Endothelial cell (in vitro differentiated cells): ENCODE data around the gene NAA16. TPM values are rescaled to one million over a fixed set of nuclear protein-coding genes. Genes with fewer than 3 reads are reported as not detected.
"Not testable (repeated sequence)": the region's sequence is repeated elsewhere in the genome, so short reads cannot be mapped to it uniquely, and the experiment has no call there.

Experiments
- DNase-seq: peaks from one replicate; pipeline ENCODE4 v3.0.0; 2021; ENCODE audit warnings: low spot score
- H3K27ac Mint-ChIP-seq: one replicate; pipeline ENCODE4 v1.8.0; 2021; ENCODE audit warnings: mixed read lengths, inconsistent platforms; ENCODE audit not compliant: unreplicated experiment
- H3K27me3 Mint-ChIP-seq: one replicate; pipeline ENCODE4 v1.8.0; 2021; ENCODE audit warnings: mild to moderate bottlenecking, moderate library complexity, mixed read lengths, inconsistent platforms; ENCODE audit not compliant: unreplicated experiment
- H3K36me3 Mint-ChIP-seq: one replicate; pipeline ENCODE4 v1.8.0; 2021; ENCODE audit warnings: mild to moderate bottlenecking, low read depth, mixed read lengths, inconsistent platforms; ENCODE audit not compliant: unreplicated experiment
- H3K4me1 Mint-ChIP-seq: one replicate; pipeline ENCODE4 v1.8.0; 2021; ENCODE audit warnings: mild to moderate bottlenecking, mixed read lengths, inconsistent platforms; ENCODE audit not compliant: unreplicated experiment
- H3K4me3 Mint-ChIP-seq: one replicate; pipeline ENCODE4 v1.8.0; 2021; ENCODE audit warnings: mild to moderate bottlenecking, mixed read lengths, inconsistent platforms; ENCODE audit not compliant: unreplicated experiment
- H3K9me3 Mint-ChIP-seq: one replicate; pipeline ENCODE4 v1.8.0; 2021; ENCODE audit warnings: mixed read lengths, inconsistent platforms; ENCODE audit not compliant: unreplicated experiment
- total RNA-seq: library from RNA; stranded (reverse); fragmentation: NEBNext Ultra II Directional; extraction: Animal tissue kit (Norgen Biotek cat#: 25700); gene quantifications from one replicate; pipeline ENCODE4 v1.2.1, GENCODE V29; 2021; ENCODE audit not compliant: unreplicated experiment
- TF ChIP-seq, protein P1 (sequence below): fragments of 200-600 bp; sonication (generic); IDR thresholded peaks from one replicate; pipeline ENCODE4 v1.5.0; 2021; ENCODE audit warnings: antibody characterized with exemption; ENCODE audit not compliant: unreplicated experiment

The NAA16 gene
- total RNA-seq, 1 donor from 2014 or later = 23.6 TPM

DNA sequence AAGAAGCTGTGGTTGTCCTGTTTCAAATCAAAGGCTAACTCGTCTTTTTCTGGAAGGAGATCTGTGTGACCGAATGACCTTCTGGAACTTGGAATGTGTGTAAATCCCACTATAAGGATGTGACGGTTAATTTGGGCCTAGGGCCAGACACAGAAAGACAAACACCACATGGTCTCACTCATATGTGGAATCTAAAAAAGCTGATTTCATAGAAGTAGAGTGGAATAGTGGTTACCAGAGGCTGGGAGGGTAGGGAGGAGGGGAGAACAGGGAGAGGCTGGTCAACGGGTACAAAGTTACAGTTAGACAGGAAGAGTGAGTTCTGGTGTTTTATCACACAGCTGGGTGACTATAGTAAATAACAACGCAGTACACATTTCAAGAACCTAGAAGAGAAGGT is 107.0 kb downstream of the NAA16 start:
- Mint-ChIP-seq H3K27ac (no peak overlapping the region), H3K4me3 (no peak overlapping the region), H3K4me1 (no peaks in the 10 kb centered on the region), H3K36me3 (peaks cover 3% of the 10 kb centered on the region), H3K9me3 (no peaks in the 10 kb centered on the region), H3K27me3 (peaks cover 2% of the 10 kb centered on the region)
- no peak for DNase-seq
- TF ChIP-seq, protein P1, sequence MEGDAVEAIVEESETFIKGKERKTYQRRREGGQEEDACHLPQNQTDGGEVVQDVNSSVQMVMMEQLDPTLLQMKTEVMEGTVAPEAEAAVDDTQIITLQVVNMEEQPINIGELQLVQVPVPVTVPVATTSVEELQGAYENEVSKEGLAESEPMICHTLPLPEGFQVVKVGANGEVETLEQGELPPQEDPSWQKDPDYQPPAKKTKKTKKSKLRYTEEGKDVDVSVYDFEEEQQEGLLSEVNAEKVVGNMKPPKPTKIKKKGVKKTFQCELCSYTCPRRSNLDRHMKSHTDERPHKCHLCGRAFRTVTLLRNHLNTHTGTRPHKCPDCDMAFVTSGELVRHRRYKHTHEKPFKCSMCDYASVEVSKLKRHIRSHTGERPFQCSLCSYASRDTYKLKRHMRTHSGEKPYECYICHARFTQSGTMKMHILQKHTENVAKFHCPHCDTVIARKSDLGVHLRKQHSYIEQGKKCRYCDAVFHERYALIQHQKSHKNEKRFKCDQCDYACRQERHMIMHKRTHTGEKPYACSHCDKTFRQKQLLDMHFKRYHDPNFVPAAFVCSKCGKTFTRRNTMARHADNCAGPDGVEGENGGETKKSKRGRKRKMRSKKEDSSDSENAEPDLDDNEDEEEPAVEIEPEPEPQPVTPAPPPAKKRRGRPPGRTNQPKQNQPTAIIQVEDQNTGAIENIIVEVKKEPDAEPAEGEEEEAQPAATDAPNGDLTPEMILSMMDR = no peak

DNA sequence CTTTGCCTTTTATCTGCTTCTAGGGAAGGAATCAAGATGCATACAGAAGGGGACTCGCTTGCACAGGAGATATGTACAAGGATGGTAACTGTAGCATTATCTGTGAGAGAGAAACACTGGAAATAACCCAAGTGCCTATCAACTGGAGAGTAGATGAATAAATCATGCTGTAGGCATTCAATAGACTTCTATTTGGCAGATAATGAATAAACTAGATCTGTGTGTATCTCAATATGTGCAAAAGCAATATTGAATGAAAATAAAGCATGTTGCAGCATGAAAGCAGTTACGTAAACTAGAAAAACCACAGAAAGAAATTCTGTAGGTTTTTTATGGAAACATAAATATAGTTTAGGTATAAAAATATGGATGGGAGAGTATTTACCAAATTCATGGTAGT is 107.7 kb downstream of the NAA16 start:
- H3K9me3 Mint-ChIP-seq = no peaks in the 10 kb centered on the region
- TF ChIP-seq, protein P1 = no peak
- peaks cover 2% of the 10 kb centered on the region for H3K27me3 Mint-ChIP-seq
- H3K4me3 Mint-ChIP-seq = no peak overlapping the region
- H3K27ac Mint-ChIP-seq = no peak overlapping the region
- DNase-seq = no peak
- no peaks in the 10 kb centered on the region for H3K4me1 Mint-ChIP-seq
- peaks cover 3% of the 10 kb centered on the region for H3K36me3 Mint-ChIP-seq

DNA sequence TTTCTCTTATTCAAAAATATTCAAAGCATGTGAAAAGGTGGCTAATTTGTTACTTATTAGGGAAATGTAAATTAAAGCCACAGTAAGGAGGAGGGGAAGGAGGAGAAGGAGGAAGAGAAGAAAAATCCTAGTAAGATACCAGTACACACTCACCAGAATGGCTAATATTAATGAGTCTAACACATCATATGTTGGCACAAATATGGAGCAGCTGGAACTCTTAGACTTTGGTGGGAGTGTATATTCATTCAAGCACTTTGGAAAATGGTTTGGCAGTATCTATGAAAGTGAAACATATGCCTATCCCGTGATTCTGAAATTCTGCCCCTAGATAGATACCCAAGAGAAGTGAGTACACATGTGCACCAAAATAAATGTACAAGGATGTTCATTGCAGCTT is 108.1 kb downstream of the NAA16 start:
- Mint-ChIP-seq H3K4me1 (no peaks in the 10 kb centered on the region), H3K27me3 (peaks cover 2% of the 10 kb centered on the region), H3K9me3 (no peaks in the 10 kb centered on the region), H3K36me3 (peaks cover 3% of the 10 kb centered on the region), H3K27ac (no peak overlapping the region), H3K4me3 (no peak overlapping the region)
- TF ChIP-seq, protein P1 = no peak
- DNase-seq = no peak

DNA sequence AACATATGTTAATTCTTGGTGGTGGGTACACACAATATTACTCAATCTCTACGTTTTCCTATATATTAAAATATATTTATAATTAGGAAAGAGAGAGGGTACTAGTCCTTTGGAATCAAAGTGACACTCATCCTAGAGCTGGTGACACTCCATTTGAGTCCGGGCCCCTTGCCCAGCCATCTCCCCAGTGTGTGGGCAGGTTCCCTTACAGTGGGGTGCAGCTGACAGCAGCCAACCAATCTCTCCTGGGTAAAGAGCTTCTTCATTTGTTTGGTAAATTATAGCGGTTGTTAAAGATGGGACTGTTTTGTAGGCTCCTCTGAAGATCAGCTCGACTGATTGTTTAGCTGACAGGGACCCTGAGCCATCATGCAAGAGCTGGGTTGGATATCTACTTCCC is 109.1 kb downstream of the NAA16 start:
- Mint-ChIP-seq H3K27me3 (peaks cover 2% of the 10 kb centered on the region), H3K9me3 (no peaks in the 10 kb centered on the region), H3K27ac (no peak overlapping the region), H3K36me3 (peaks cover 3% of the 10 kb centered on the region), H3K4me3 (no peak overlapping the region), H3K4me1 (no peaks in the 10 kb centered on the region)
- DNase-seq = no peak
- TF ChIP-seq, protein P1 = no peak

DNA sequence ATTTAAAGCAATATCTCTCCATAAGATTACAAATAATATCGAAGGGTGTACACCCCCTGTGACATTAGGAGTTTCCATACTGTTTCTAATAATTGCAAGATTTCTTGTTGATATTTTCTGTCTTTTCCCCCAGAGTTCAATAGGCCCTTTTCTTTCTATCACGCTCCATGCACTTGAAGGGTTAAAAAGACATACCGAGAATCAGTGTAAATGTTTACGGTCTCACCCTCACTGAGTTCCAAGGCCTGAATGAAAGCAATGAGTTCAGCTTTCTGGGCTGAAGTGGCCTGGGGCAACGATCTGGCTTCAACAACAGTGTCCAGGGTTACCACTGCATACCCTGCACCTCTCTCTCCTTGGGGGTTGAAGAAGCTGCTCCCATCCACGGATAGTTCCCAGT is 110.3 kb downstream of the NAA16 start:
- H3K27ac Mint-ChIP-seq, H3K36me3 Mint-ChIP-seq, DNase-seq, H3K27me3 Mint-ChIP-seq, H3K4me3 Mint-ChIP-seq, H3K9me3 Mint-ChIP-seq, H3K4me1 Mint-ChIP-seq: not testable (repeated sequence)

DNA sequence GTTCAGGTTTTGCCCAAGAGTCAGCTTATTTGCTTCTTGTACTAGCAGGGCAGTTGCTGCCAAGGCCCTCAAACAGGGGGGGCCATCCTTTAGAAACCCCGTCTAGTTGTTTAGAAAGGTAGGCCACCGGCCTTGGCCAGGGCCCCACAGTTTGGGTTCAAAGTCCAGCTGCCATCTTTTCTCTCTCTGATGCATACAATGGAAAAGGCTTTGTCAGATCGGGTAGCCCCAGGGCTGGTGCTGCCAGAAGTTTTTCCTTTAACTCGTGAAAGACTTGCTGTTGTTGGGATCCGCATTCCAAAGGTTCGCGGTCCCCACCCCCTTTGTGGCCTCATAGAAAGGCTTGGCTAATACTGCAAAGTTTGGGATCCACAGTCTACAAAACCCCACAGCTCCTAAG is 110.9 kb downstream of the NAA16 start:
- H3K36me3 Mint-ChIP-seq, H3K9me3 Mint-ChIP-seq, DNase-seq, H3K27me3 Mint-ChIP-seq, H3K27ac Mint-ChIP-seq, H3K4me1 Mint-ChIP-seq, H3K4me3 Mint-ChIP-seq: not testable (repeated sequence)

DNA sequence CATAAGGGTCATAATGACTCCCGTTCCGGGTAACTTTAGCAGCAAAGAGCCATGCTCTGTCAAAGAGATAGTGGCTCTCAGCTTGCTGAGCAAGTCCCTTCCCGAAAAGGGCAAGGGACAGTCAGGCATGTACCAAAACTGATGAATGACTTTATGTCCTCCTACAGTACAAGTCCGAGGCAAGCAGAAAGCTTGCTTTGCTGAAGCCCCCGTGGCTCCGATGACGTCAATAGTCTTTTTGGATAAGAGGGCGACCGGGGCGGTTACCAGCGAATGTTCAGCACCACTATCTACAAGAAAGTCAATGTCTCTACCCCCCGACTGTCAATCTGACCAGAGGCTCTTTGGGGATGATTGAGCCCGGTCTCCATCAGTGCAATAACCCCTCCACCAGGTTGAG is 112.2 kb downstream of the NAA16 start:
- not testable (repeated sequence) for H3K4me1 Mint-ChIP-seq, H3K4me3 Mint-ChIP-seq, H3K27ac Mint-ChIP-seq

DNA sequence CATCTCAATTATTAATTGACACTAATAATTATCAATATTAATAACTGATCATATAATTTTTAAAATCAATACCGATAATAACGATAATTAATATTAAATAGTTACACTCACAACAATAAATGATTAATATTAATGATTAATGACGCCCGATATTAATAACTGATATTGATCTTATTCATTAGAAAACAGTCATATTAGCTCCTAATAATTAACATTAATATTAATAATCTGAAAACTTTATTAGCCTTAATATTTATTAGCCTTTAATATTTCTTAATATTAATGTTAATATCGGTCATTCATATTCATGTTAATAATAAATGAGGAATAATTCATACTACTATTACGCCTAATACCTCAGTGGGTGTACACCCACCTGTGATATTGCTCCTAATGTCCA is 113.6 kb downstream of the NAA16 start:
- not testable (repeated sequence) for H3K4me3 Mint-ChIP-seq, H3K36me3 Mint-ChIP-seq, H3K9me3 Mint-ChIP-seq, H3K27ac Mint-ChIP-seq, H3K4me1 Mint-ChIP-seq, H3K27me3 Mint-ChIP-seq, DNase-seq

More for the DNA sequence above, 112.2 kb downstream of the NAA16 start:
- H3K36me3 Mint-ChIP-seq, DNase-seq, H3K27me3 Mint-ChIP-seq, H3K9me3 Mint-ChIP-seq: not testable (repeated sequence)
